ENCODE data around the gene KRT79.

KRT79 gene

DNA sequence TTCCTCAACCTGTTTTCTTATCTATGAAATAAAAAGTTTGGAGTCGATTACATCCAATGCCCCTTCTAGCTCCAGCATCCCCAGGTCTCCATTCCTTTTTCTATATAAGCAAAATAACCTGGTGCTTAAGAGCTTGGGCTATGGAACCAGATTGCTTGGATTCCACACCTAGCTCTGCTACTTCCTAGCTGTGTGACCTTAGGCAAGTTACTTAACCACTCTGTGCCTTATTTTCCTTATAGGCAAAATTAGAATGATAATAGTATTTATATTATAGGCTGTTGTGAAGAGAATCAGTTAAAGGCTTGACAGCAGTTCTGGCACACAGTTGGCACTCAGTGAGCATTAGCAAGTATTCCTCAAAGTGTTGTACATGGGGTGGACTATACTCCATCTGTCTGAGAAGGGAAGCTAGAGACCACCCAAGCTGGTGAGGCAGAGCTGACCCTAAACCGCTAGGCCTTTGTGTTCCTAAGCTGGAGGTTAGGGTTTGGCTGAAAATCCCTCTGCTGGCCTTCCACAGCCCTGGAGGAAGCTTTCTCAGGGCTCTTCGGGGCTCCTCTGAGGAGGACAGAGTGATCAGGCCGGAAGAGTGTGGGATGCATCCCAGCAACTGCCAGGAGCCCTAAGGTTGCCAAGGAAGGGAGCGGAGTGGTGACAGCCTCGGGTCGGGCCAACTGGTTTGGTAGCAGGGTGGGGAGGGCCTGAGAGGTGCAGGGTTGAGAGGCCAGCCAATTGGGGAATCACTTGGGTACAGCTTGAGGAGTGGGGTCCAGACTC lies 14.2 kb downstream of the KRT79 start:
- DNase-seq (ENCODE audit: low read depth): no peak

DNA sequence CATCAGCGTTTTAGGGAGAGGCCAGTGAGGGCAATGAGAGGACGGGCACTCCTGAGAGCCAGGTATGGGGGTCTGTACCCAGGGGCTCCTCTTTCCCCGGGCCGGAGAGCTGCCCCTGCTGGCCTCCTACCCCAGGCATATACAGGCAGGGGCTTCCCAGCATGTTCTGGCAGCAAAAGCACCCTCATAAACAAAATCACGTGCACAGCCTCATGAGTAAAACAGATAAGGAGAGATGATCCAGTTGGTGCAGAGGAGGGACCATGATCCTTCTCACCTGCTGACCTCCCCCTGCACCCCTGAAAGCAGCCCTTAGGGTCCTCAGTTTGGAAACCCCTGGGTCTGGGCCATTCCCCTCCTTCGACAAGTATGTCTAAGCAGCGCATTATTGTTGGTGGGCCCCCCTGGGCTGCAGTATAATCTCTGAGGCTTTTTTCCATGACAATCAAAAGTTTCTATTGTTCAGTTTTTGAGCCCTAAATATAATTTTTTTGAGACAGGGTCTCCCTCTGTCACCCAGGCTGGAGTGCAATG lies 15.2 kb downstream of the KRT79 start:
- DNase-seq (ENCODE audit: low read depth): no peak

- DNase-seq (ENCODE audit: low read depth): no peak
These were observed 15.7 kb downstream of the KRT79 start for GRCh38 chr12:52818388-52818787.

DNA sequence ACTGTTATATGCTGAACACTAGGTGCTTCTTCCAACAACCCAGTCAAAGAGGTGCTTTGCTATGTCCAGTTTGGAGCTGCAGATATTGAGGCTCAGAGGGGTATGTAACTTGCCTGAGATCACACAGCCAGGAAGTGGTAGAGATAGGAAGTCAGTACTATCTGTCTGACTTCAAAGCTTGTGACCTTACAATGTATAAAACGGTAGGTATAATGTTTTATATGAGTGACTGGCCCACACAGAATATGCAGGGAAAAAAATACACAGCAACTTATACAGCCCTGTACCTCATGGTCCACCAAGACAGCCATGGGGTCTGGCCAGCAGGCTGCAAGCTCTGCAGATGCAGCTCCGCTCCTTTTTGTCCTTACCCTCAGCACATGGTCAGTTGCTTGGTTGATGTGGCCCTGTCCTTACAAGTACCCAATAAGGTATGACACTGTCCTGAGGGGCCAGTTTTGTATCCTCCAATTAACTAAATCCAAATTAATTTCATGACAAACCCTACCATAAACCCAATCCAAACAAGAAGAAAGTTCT lies 16.3 kb downstream of the KRT79 start:
- no peak for DNase-seq (ENCODE audit: low read depth)

DNA sequence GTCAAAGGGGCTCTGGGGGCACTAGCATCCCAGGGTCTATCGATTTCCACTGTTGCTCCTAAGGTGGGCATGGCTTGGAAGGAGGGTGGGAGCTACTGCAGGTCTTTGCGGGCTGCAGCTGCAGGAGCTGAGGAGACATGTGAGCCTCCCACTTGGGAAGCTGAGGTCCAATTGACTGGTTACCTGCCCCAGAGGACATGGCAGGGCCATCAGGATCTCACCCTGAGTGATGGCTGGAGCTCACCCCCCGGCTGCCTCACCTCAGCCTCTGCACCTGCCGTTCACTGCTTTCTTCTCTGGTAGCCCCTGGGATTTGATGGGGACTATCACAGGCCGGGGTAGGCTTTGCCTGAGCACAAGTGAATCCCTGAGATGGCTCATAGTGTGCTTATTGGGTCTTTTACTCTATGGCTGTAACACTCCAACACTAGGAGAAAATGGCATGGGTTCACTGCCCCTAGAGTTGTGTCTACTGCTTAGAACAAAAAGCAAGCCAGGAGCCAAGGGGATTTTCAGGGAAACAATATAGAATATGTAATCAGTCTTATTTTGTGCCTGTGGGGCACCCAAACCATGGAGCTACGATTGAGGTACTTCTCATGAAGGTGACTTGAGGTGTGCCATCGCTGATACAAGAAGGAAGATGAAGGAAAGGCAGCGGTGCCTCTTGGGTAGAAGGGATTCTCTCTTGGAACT lies 17.0 kb downstream of the KRT79 start:
- DNase-seq (ENCODE audit: low read depth): no peak

DNA sequence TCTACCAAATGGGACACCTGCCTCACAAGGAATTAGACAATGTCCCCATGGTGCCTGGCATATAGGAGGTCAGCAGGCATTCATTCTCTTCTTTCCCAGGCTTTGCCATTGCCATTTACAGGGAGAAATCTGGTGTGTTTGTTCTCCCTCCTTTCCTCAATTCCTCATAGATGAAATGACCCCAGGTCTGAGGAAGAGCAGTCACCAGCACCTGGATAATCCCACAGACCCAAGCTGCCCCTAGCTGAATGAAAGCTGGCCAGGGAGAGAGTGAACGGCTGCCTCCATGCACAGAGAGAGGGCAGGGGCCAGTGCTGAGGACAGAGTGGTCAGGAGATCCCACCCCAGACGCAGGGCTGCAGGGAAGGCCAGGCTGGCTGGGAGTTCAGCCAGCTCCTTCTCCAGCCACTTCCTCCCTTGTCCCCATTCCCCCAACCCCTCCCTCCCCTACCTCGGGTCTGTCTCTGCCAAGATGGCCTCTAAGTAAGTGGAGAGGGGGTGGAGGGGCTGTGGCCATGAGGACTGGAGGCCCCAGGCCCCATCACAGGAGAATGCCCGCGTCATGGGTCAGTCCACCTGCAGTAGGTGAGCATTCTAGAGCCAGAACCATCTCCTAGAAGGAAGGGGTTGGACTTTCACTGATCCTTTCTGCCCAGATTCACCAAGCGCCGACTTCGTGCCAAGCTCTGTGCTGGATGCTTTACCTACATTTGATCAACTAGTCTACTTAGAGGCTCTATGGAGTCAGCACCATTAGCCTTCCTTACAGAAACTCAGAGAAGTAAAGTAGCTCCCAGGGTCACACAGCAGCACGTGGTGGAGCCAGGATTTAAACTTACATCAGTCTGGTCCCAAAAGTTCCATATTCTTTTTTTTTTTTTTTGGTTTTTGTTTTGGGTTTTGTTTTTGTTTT lies 18.2 kb downstream of the KRT79 start:
- no peak for DNase-seq (ENCODE audit: low read depth)

- no peak for DNase-seq (ENCODE audit: low read depth)
These were observed 18.9 kb downstream of the KRT79 start for GRCh38 chr12:52815161-52815560.

DNA sequence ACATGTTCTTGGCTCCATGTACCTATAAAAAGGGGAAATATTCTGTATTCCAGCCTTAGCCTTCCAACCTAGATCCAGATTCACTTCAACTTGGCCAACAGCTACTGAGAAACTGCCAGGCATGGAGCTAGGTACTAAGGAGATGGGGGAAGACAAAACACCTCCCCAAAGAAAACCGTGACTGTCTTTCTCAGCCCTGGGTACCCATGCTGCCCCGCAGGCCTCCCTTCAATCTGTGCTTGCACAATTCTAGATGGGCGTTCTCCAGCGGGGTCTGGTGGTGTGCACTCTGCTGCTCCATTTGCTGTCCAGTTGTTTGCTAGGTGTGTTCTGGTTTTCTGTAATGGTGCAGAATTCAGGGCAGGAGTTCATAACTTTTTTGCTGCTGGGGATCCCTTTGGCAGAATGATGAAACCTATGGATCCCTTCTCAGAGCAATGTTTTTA lies 19.4 kb downstream of the KRT79 start:
- DNase-seq (ENCODE audit: low read depth): no peak

DNA sequence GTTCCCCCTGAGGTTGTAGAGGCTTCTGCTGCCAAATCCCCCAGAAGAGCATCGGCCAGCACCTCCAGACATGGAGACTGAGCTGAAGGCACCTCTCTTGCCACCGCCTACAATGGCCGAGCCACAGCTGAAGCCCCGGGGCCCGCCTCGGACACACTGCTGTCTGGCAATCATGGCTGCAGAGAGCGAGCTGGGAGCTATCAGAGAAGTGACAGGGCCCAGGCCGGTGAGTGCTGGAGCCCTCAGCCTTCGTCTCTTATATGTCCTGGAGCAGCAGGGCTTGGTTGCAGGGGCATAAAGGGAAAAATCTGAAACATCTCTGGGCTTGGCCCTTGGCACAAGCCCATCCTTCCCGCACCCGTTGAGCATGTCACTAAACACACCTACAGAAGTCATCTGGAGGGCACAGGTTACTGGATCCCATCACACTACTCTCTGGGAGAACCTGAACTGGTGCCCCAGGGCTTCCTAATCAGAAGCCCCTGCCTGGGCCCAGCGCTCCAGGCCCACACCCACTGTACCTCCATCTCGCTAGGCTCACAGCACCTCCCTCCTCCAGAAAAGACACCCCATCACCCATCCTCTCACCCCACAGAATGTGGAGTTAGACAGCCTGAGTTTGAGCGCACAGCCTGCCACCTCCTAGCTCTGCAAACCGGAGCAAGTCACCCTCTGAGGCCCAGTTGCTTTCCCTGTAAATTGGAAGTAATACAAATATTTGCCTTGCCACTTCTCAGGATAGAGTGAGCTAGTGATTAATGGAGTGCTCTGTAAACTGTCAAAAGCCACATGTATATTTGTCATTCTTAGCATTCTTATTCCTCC lies 20.0 kb downstream of the KRT79 start, which contains the start of gene KRT4:
TSS of gene KRT4 (minus strand) at position 232 of the 825 bp plus-strand sequence. CDS start at position 174, 58 bp downstream.
- DNase-seq (ENCODE audit: low read depth): no peak

DNA sequence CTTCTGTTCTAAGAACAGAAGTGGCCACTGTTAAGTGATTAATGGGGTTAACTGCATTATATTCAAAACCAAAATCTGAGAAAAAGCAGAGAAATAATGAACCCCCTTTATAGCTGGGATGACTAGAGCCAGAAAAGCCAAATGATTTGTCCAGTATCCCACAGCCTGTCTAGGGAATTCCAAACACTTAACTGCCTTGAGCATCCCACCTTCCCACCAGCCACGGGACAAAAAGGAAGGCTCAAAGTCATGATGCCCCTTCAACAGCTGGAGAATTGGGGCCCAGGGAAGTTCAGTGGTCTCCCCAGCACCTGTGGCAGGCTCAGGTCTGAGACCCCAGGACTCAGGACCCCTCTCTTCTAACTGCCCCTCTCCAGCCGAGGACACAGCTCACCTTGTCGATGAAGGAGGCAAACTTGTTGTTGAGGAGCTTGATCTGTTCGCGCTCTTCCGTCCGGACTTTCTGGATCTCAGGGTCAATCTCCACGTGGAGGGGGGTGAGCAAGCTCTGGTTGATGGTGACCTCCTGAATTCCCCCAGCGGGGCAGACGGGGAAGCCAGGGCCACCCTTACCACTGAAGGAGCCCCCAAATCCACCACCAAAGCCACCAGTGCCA lies 20.8 kb downstream of the KRT79 start:
- DNase-seq (ENCODE audit: low read depth): no peak

GRCh38 chr12:52812749-52813148 lies 21.4 kb downstream of the KRT79 start:
- no peak for DNase-seq (ENCODE audit: low read depth)

GRCh38 chr12:52812073-52812400 lies 22.1 kb downstream of the KRT79 start:
- no peak for DNase-seq (ENCODE audit: low read depth)

DNA sequence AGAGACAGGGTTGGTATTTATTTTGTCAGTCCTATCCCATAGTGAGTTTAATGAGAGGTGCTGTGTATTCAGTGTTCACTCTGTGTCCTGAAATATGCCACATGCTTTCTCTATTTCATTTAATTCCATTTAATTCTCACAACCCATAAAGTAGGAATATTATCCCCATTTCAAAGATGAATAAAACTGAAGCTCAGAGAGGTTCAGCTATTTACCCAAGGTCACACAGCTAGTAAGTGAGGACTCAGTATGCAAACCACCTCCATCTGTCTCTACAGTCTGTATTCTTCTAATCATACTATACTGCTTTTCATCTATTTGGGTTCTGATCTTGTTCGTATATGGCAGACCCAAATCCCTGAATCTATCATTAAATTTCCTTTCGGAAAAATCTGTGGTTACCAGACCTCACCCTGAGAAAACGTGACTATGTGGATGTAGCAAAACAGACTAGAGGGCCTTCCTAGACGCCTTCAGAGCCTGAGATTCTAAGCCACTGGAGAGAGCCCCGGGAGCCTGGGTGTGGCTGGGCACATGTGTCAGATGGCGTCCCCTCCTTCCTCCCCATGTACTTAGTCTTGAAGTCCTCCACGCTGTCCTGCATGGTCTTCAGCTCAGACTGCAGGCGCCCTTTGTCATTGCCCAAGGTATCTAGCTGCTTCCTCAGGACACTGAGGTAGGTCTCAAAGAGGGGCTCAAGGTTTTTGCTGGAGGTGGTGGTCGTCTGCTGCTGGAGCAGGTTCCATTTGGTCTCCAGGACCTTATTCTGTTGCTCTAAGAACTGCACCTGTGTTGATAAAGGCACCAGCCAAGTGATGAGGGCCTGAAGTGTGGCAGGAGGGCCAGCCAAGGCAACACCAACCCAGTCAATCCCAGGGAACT lies 22.7 kb downstream of the KRT79 start:
- no peak for DNase-seq (ENCODE audit: low read depth)

- no peak for DNase-seq (ENCODE audit: low read depth)
These were observed 23.6 kb downstream of the KRT79 start for GRCh38 chr12:52810554-52810953.

- no peak for DNase-seq (ENCODE audit: low read depth)
These were observed 24.9 kb downstream of the KRT79 start for GRCh38 chr12:52809166-52809565.

DNA sequence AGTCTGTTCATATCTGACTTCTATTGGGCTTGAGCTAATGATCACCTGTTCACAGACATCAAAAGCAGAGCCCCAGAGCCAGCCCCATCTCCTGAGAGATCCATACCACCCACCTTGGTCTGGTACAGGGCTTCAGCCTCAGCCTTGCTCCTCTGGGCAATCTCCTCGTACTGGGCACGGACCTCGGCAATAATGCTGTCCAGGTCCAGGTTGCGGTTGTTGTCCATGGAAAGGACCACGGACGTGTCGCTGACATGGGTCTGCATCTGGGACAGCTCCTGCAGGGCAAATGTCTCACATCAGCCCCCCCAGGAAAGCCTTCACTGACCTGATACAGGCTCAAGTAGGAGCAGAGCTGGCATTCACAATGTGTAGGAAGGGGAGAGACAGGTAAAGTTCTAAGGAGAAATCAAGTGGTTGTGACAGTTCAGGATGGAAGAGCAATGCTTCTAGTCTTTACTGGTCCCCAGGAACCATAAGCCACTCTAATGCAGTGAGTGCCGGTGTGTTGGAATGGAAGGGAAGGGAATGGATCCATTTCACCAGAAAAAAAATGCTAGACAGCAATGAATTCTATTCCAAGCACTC lies 25.4 kb downstream of the KRT79 start:
- DNase-seq (ENCODE audit: low read depth): no peak

DNA sequence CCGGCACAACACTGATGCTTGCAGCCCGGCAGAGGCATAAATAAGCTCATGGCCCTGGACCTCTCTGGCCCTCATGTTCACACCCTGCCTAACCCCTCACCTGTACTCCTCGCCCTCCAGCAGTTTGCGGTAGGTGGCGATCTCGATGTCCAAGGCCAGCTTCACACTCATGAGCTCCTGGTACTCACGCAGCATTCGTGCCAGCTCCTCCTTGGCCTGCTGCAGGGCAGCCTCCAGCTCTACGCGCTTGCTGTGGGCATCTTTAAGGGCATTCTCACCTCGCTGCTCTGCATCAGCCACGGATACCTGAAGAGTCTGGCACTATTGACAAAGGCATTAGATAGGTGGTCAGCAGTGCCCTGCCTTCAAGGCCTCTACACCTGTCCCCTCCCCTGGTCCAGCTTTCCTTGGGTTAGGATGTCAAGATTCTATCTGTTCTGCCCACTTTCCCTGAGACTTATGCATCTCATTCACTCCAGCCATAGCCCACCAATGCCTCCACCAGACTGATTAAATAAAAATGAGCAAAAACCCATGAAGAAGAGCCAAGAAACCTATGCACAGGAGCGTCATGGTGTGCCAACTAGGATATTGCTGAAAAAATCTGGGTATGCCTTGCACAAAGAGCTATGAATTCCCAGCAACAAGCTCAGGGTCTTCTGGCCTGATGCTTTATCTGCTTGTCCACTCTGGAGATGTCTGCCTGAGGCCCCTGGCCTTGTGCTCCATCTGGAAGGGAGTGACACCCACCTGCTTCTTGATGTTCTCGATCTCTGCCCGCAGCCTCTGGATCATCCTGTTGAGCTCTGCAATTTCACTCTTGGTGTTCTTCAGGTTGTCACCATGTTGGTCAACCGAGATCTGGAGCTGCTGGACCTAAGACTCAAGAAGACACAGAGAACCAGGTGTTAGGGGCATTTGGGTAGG lies 26.3 kb downstream of the KRT79 start:
- no peak for DNase-seq (ENCODE audit: low read depth)
